Urothelium cell line (cell line): ENCODE measurements around the gene LYRM9.
"Not testable (repeated sequence)": the region's sequence is repeated elsewhere in the genome, so short reads cannot be mapped to it uniquely, and the experiment has no call there.

Experiments used
- DNase-seq: peaks from one replicate; pipeline ENCODE4 v3.0.0; 2011; ENCODE audit warnings: low spot score, mixed read lengths
- FAIRE-seq: peaks from 2 replicates; lab custom pipeline; 2011; peaks lifted over from hg19 to GRCh38; lab: Jason Lieb, UNC

The LYRM9 gene

GRCh38 chr17:27906623-27907022, 13.5 kb upstream of the LYRM9 start:
- no peak for FAIRE-seq
- no peak for DNase-seq

- DNase-seq (no peak), FAIRE-seq (no peak)
Measured at GRCh38 chr17:27906226-27906580, 13.0 kb upstream of the LYRM9 start.

- DNase-seq (no peak), FAIRE-seq (no peak)
Measured at GRCh38 chr17:27905447-27906225, 12.5 kb upstream of the LYRM9 start.

GRCh38 chr17:27904534-27905446, 11.6 kb upstream of the LYRM9 start:
- FAIRE-seq (no peak), DNase-seq (no peak)

- FAIRE-seq: no peak
- DNase-seq: no peak
Measured at GRCh38 chr17:27904114-27904513, 10.9 kb upstream of the LYRM9 start.

- DNase-seq (no peak), FAIRE-seq (no peak)
Measured at GRCh38 chr17:27899525-27899924, 6.4 kb upstream of the LYRM9 start.

GRCh38 chr17:27898096-27898495, 4.9 kb upstream of the LYRM9 start:
- FAIRE-seq (no peak), DNase-seq (no peak)

- DNase-seq: no peak
- no peak for FAIRE-seq
Measured at GRCh38 chr17:27896701-27897100, 3.5 kb upstream of the LYRM9 start.

GRCh38 chr17:27895940-27896535, 2.9 kb upstream of the LYRM9 start:
- no peak for DNase-seq
- no peak for FAIRE-seq

- FAIRE-seq (no peak), DNase-seq (no peak)
Measured at GRCh38 chr17:27895123-27895895, 2.1 kb upstream of the LYRM9 start.

GRCh38 chr17:27893841-27894503, 807 bp upstream of the LYRM9 start:
- no peak for DNase-seq
- FAIRE-seq: no peak

GRCh38 chr17:27892542-27892865, 661 bp downstream of the LYRM9 start:
- peak; percentile 69 for FAIRE-seq
- no peak for DNase-seq

- FAIRE-seq (no peak), DNase-seq (no peak)
Measured at GRCh38 chr17:27891841-27892240, 1.3 kb downstream of the LYRM9 start.

GRCh38 chr17:27889711-27890251, 3.4 kb downstream of the LYRM9 start:
- FAIRE-seq (no peak), DNase-seq (no peak)

GRCh38 chr17:27888945-27889344, 4.2 kb downstream of the LYRM9 start:
- DNase-seq (peak; percentile 56), FAIRE-seq (no peak)

- FAIRE-seq (peak; percentile 27), DNase-seq (no peak)
Measured at GRCh38 chr17:27888067-27888466, 5.1 kb downstream of the LYRM9 start.

GRCh38 chr17:27886348-27886906, 6.7 kb downstream of the LYRM9 start:
- DNase-seq, FAIRE-seq: not testable (repeated sequence)

GRCh38 chr17:27882162-27882840, 10.9 kb downstream of the LYRM9 start:
- FAIRE-seq: no peak

GRCh38 chr17:27879987-27880608, 13.1 kb downstream of the LYRM9 start:
- DNase-seq: peak; percentile 84
- FAIRE-seq: peak; percentile 67

More at GRCh38 chr17:27882162-27882840, 10.9 kb downstream of the LYRM9 start:
- DNase-seq: no peak
